ENCODE measurements around the gene TBC1D7. TPM values are rescaled to one million over a fixed set of nuclear protein-coding genes. Genes with fewer than 3 reads are reported as not detected.
A peak's percentile ranks its signal among the peaks of the same experiment; 100 is the strongest.

TBC1D7 gene
- total RNA-seq, 1 donor from 2014 or later, result 18.1 TPM

DNA sequence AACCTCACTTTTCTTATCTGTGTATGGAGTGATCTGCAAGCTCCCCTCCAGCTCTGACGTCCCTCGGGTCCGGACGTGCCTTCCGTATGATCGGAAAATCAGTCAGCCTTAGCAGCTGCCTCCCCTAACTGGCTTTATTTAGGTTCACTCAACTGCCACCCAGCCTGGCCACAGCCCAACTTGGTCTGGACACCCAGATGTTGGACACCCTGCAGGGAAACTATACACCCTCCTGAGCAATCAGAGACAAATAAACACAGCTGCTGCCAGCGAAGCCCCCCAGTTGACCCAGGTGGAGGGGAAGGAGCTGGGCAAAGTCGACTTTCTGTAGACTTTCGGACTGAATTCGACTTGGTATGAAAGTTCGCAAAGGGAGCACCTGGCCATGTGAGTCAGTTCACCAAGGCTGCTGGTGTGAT lies 28.9 kb downstream of the TBC1D7 start:
- no peaks in the 10 kb centered on the region for H3K27me3 ChIP-seq
- H3K4me3 ChIP-seq, result no peak overlapping the region
- no peak overlapping the region for H3K27ac ChIP-seq
- H3K4me1 ChIP-seq, result peaks cover 27% of the 10 kb centered on the region
- DNase-seq (no peak), ATAC-seq (no peak)
- intact Hi-C loops (cut with DNase I), result no loop called here
- TF ChIP-seq, protein P1, sequence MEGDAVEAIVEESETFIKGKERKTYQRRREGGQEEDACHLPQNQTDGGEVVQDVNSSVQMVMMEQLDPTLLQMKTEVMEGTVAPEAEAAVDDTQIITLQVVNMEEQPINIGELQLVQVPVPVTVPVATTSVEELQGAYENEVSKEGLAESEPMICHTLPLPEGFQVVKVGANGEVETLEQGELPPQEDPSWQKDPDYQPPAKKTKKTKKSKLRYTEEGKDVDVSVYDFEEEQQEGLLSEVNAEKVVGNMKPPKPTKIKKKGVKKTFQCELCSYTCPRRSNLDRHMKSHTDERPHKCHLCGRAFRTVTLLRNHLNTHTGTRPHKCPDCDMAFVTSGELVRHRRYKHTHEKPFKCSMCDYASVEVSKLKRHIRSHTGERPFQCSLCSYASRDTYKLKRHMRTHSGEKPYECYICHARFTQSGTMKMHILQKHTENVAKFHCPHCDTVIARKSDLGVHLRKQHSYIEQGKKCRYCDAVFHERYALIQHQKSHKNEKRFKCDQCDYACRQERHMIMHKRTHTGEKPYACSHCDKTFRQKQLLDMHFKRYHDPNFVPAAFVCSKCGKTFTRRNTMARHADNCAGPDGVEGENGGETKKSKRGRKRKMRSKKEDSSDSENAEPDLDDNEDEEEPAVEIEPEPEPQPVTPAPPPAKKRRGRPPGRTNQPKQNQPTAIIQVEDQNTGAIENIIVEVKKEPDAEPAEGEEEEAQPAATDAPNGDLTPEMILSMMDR (IDR thresholded peaks at IDR 0.05), result no peak
- peaks cover 39% of the 10 kb centered on the region for H3K36me3 ChIP-seq
- no peaks in the 10 kb centered on the region for H3K9me3 ChIP-seq

DNA sequence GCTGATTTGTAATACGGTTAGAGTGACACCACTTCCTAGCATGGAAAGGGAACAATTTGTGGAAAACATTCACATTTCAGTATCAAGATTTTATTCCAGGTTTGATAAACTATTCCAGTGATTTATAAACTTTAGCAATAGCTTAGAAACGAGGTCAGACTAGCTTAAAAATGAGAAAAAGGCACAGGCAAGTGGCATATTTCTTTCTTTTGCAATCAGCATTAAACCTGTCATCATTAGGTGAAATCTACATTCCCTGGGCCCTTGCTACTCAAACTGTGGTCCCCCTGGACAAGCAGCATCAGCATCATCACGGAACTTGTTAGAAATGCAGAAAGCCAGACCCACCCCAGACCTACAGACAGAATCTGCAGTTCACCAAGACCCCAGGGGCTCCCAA lies 29.9 kb downstream of the TBC1D7 start:
- no peak overlapping the region for H3K27ac ChIP-seq
- no peak overlapping the region for H3K4me3 ChIP-seq
- ATAC-seq, result no peak
- no peaks in the 10 kb centered on the region for H3K27me3 ChIP-seq
- peaks cover 44% of the 10 kb centered on the region for H3K36me3 ChIP-seq
- H3K9me3 ChIP-seq, result no peaks in the 10 kb centered on the region
- peaks cover 17% of the 10 kb centered on the region for H3K4me1 ChIP-seq
- no peak for DNase-seq
- intact Hi-C loops (cut with DNase I), result no loop called here
- TF ChIP-seq, protein P1 (IDR thresholded peaks at IDR 0.05), result no peak

DNA sequence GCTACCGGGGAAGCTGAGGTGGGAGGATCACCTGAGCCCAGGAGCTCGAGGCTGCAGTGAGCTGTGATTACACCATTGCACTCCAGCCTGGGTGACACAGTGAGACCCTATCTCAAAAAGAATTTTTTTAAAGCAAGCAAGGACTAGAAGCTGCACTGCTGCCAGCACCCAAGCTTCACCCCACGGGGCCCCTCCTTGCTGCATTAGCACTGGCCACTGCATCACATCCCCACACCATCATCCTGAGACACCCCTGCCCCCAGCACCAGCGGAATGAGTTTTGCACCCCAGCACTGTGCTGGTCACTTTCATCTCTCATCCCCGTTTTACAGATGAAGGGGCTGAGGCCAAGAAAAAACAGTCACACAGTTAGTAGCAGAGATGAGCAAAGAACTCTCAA lies 30.9 kb downstream of the TBC1D7 start:
- Histone ChIP-seq H3K4me3 (no peak overlapping the region), H3K27ac (no peak overlapping the region), H3K36me3 (peaks cover 51% of the 10 kb centered on the region), H3K27me3 (no peaks in the 10 kb centered on the region), H3K9me3 (no peaks in the 10 kb centered on the region), H3K4me1 (peaks cover 7% of the 10 kb centered on the region)
- DNase-seq, result no peak
- TF ChIP-seq, protein P1 (IDR thresholded peaks at IDR 0.05), result no peak
- no peak for ATAC-seq
- intact Hi-C loops (cut with DNase I), result no loop called here

DNA sequence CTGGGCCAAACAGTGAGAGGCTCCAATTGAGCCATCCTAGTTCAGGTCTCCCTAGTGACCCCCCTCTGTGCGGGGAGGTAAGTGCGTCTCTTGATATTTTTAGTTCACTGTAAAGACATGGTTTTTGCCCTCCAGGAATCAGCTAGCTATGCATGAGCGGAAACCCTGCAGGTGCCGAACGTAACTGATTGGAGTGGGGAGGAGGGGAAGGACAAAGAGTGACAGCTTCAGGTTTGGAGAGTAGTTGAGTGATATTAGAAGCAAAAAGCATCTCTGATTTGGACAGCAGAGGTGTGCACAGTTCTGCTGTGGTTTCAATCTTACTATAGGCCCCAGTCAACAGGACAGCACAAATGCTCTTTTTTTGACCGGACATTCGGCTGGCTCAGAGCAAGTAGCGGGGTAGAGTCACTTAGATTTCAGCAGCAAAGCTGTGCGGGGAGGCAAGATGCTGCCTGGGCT lies 31.8 kb downstream of the TBC1D7 start:
- TF ChIP-seq, protein P1 (IDR thresholded peaks at IDR 0.05), result no peak
- Histone ChIP-seq H3K27ac (no peak overlapping the region), H3K9me3 (no peaks in the 10 kb centered on the region), H3K4me3 (no peak overlapping the region), H3K4me1 (no peaks in the 10 kb centered on the region), H3K27me3 (no peaks in the 10 kb centered on the region), H3K36me3 (peaks cover 51% of the 10 kb centered on the region)
- no peak for ATAC-seq
- DNase-seq, result no peak
- intact Hi-C loops (cut with DNase I), result no loop called here

DNA sequence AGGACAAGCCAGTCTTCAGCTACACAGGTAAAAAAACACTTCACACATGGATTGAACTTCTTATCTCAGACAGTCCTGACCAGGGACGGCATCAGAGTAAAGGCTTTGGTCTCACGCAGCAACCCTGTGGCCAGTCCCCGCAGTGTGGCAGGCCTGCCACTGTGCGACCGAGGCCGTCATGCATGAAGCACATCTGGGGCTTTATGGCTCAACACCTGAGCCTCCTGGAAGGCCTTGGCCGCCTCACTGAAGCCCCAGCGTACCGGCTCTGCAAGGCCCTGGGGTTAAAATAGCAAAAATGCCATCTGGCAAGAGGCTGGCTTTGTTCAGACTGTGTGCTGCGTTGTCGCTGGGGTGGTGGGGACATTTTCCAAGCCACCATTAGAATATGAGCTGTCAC lies 32.8 kb downstream of the TBC1D7 start:
- no peak for DNase-seq
- ATAC-seq, result no peak
- H3K9me3 ChIP-seq, result no peaks in the 10 kb centered on the region
- TF ChIP-seq, protein P1 (IDR thresholded peaks at IDR 0.05), result no peak
- no peak overlapping the region for H3K27ac ChIP-seq
- H3K4me1 ChIP-seq, result no peaks in the 10 kb centered on the region
- no peak overlapping the region for H3K4me3 ChIP-seq
- H3K36me3 ChIP-seq, result peaks cover 43% of the 10 kb centered on the region
- intact Hi-C loops (cut with DNase I), result no loop called here
- H3K27me3 ChIP-seq, result no peaks in the 10 kb centered on the region

DNA sequence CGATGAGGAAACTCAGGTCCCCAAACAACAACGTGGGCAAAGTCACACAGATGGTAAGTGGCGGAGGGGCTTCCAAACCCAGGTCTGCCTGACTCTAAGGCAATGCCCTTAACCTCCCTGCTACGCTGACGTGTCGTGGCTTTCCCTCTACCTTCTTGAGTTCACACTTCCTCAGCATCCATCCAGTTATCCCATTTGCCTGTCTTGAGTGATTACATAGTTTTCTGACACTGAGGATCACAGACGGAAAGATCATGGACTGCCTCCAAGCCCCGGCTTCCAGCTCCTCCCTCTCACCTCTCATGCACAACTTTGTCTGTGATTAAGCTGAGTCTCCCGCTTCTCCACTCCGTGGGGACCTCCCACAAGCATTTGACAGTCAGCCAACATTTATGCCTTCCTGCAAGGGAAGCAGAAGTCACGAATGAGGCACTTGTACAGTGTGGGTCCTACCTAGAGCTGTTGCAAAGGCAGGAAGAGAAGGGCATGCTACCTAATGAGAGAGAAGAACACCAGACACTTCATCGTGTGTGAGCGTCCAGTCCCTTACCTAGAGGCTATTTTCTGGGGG lies 33.8 kb downstream of the TBC1D7 start:
- DNase-seq (no peak), ATAC-seq (peak; percentile 34)
- no peak overlapping the region for H3K27ac ChIP-seq
- H3K4me3 ChIP-seq, result no peak overlapping the region
- peaks cover 33% of the 10 kb centered on the region for H3K36me3 ChIP-seq
- no peaks in the 10 kb centered on the region for H3K27me3 ChIP-seq
- TF ChIP-seq, protein P1 (IDR thresholded peaks at IDR 0.05), result no peak
- intact Hi-C loops (cut with DNase I), result no loop called here
- no peaks in the 10 kb centered on the region for H3K9me3 ChIP-seq
- no peaks in the 10 kb centered on the region for H3K4me1 ChIP-seq

Data from upper lobe of right lung (tissue), 1 donor.